HG02973 (cell line): ENCODE measurements around the gene SNX10.

Experiments
- ATAC-seq: cut with Tn5 transposase; IDR thresholded peaks from one replicate; pipeline ENCODE4 v1.9.1; 2021; ENCODE audit warnings: moderate library complexity; ENCODE audit not compliant: unreplicated experiment

The SNX10 gene

GRCh38 chr7:26367219-26367711, 75.6 kb downstream of the SNX10 start:
- no peak for ATAC-seq

GRCh38 chr7:26368542-26368941, 76.9 kb downstream of the SNX10 start:
- no peak for ATAC-seq

GRCh38 chr7:26369593-26369992, 77.9 kb downstream of the SNX10 start:
- ATAC-seq: no peak

- no peak for ATAC-seq
Observed at GRCh38 chr7:26370011-26370410, 78.3 kb downstream of the SNX10 start.

- ATAC-seq: no peak
Observed at GRCh38 chr7:26372249-26372648, 80.6 kb downstream of the SNX10 start.

- ATAC-seq: no peak
Observed at GRCh38 chr7:26372704-26373103, 81.0 kb downstream of the SNX10 start.

GRCh38 chr7:26374647-26375373, 83.1 kb downstream of the SNX10 start:
- ATAC-seq: no peak

- ATAC-seq: peak; percentile 16
Observed at GRCh38 chr7:26375726-26376174, 84.1 kb downstream of the SNX10 start.

- peak; percentile 38 for ATAC-seq
Observed at GRCh38 chr7:26376175-26376917, 84.7 kb downstream of the SNX10 start.

GRCh38 chr7:26378016-26378415, 86.4 kb downstream of the SNX10 start:
- no peak for ATAC-seq

- no peak for ATAC-seq
Observed at GRCh38 chr7:26379711-26380110, 88.0 kb downstream of the SNX10 start.

GRCh38 chr7:26381476-26382353, 90.1 kb downstream of the SNX10 start:
- ATAC-seq: no peak

- no peak for ATAC-seq
Observed at GRCh38 chr7:26385240-26385639, 93.6 kb downstream of the SNX10 start.

- no peak for ATAC-seq
Observed at GRCh38 chr7:26387731-26388130, 96.1 kb downstream of the SNX10 start.

GRCh38 chr7:26388256-26388655, 96.6 kb downstream of the SNX10 start:
- ATAC-seq: no peak

GRCh38 chr7:26390016-26390415, 98.4 kb downstream of the SNX10 start:
- no peak for ATAC-seq

GRCh38 chr7:26393818-26394217, 102.2 kb downstream of the SNX10 start:
- no peak for ATAC-seq

GRCh38 chr7:26397332-26397731, 105.7 kb downstream of the SNX10 start:
- no peak for ATAC-seq

- ATAC-seq: peak; percentile 25
Observed at GRCh38 chr7:26397796-26398426, 106.2 kb downstream of the SNX10 start.

GRCh38 chr7:26398427-26398755, 106.7 kb downstream of the SNX10 start:
- peak; percentile 47 for ATAC-seq
